Astrocyte (in vitro differentiated cells and primary cell): ENCODE results near the gene DOCK10. TPM values are rescaled to one million over a fixed set of nuclear protein-coding genes. Genes with fewer than 3 reads are reported as not detected.

ENCODE experiments used
- DNase-seq: peaks from one replicate; pipeline ENCODE4 v3.0.0-alpha.2; 2010; ENCODE audit warnings: low read depth
- FAIRE-seq: peaks from 2 replicates; lab custom pipeline; 2011; peaks lifted over from hg19 to GRCh38; lab: Jason Lieb, UNC
- H2AFZ ChIP-seq: 2 replicates; pipeline ENCODE4 v1.6.0; 2012; ENCODE audit warnings: low read depth, low read length, inconsistent platforms
- H3K27ac ChIP-seq: 2 replicates; pipeline ENCODE4 v1.5.1; 2011; ENCODE audit warnings: low read depth, low read length, inconsistent platforms
- H3K27me3 ChIP-seq: 2 replicates; pipeline ENCODE4 v1.6.0; 2011; ENCODE audit warnings: low read length, inconsistent platforms; ENCODE audit not compliant: insufficient read depth
- H3K36me3 ChIP-seq: 2 replicates; pipeline ENCODE4 v1.5.1; 2011; ENCODE audit warnings: low read length, inconsistent platforms; ENCODE audit not compliant: insufficient read depth
- H3K4me1 ChIP-seq: 2 replicates; pipeline ENCODE4 v1.5.1; 2011; ENCODE audit warnings: low read length, inconsistent platforms; ENCODE audit not compliant: insufficient read depth
- H3K4me2 ChIP-seq: 2 replicates; pipeline ENCODE4 v1.6.0; 2012; ENCODE audit warnings: low read length, inconsistent platforms
- H3K4me3 ChIP-seq: 2 replicates; pipeline ENCODE4 v1.5.1; 2011; ENCODE audit warnings: low read depth, mild to moderate bottlenecking, low read length, inconsistent platforms; ENCODE audit not compliant: insufficient read depth
- H3K79me2 ChIP-seq: 2 replicates; pipeline ENCODE4 v1.6.0; 2012; ENCODE audit warnings: mild to moderate bottlenecking, low read length, inconsistent platforms; ENCODE audit not compliant: insufficient read depth
- H3K9ac ChIP-seq: 2 replicates; pipeline ENCODE4 v1.6.0; 2012; ENCODE audit warnings: mild to moderate bottlenecking, low read length, inconsistent platforms
- H3K9me3 ChIP-seq: 2 replicates; pipeline ENCODE4 v1.5.1; 2012; ENCODE audit warnings: low read depth, mild to moderate bottlenecking, low read length, inconsistent platforms; ENCODE audit not compliant: insufficient read depth
- H4K20me1 ChIP-seq: 2 replicates; pipeline ENCODE4 v1.6.0; 2012; ENCODE audit warnings: low read length, inconsistent platforms; ENCODE audit not compliant: insufficient read depth
- H3K27ac Mint-ChIP-seq: one replicate; pipeline ENCODE4 v1.8.0; 2021; ENCODE audit warnings: mild to moderate bottlenecking, mixed read lengths; ENCODE audit not compliant: unreplicated experiment
- H3K27me3 Mint-ChIP-seq: one replicate; pipeline ENCODE4 v1.8.0; 2021; ENCODE audit warnings: low read depth, mixed read lengths; ENCODE audit not compliant: unreplicated experiment
- H3K36me3 Mint-ChIP-seq: one replicate; pipeline ENCODE4 v1.8.0; 2021; ENCODE audit warnings: low read depth, mixed read lengths; ENCODE audit not compliant: unreplicated experiment
- H3K4me1 Mint-ChIP-seq: one replicate; pipeline ENCODE4 v1.8.0; 2021; ENCODE audit warnings: low read depth, mixed read lengths; ENCODE audit not compliant: unreplicated experiment
- H3K4me3 Mint-ChIP-seq: one replicate; pipeline ENCODE4 v1.8.0; 2021; ENCODE audit warnings: mild to moderate bottlenecking, moderate library complexity, mixed read lengths; ENCODE audit not compliant: unreplicated experiment
- H3K9me3 Mint-ChIP-seq: one replicate; pipeline ENCODE4 v1.8.0; 2021; ENCODE audit warnings: mild to moderate bottlenecking, mixed read lengths; ENCODE audit not compliant: unreplicated experiment
- CTCF ChIP-seq: IDR thresholded peaks from 2 replicates; pipeline ENCODE4 v1.5.1; 2011; ENCODE audit warnings: low read depth, mild to moderate bottlenecking, inconsistent platforms, low read length, moderate library complexity; ENCODE audit not compliant: insufficient read depth
- EZH2 ChIP-seq: IDR thresholded peaks from 2 replicates; pipeline ENCODE4 v1.6.1; 2012; ENCODE audit warnings: mild to moderate bottlenecking, low read length, inconsistent platforms; ENCODE audit not compliant: insufficient read depth
- total RNA-seq: library from RNA; stranded (reverse); gene quantifications from 2 replicates; pipeline ENCODE4 v1.2.1, GENCODE V29; 2021

DOCK10 gene
- total RNA-seq, 1 donor from 2014 or later = 7.7 TPM

GRCh38 chr2:224847961-224848850, 194.1 kb downstream of the DOCK10 start:
- DNase-seq (peak; percentile 88), FAIRE-seq (peak; percentile 60)
- no peak overlapping the region for H3K9ac ChIP-seq
- H3K4me1 ChIP-seq = peaks cover 12% of the 10 kb centered on the region
- TF ChIP-seq CTCF (no peak), EZH2 (no peak)
- H2AFZ ChIP-seq = no peak overlapping the region
- H3K79me2 ChIP-seq = no peaks in the 10 kb centered on the region
- Mint-ChIP-seq H3K27me3 (no peaks in the 10 kb centered on the region), H3K4me3 (no peak overlapping the region), H3K27ac (peak overlapping the region; percentile 34), H3K36me3 (peaks cover 4% of the 10 kb centered on the region), H3K9me3 (peaks cover 1% of the 10 kb centered on the region), H3K4me1 (peaks cover 4% of the 10 kb centered on the region)
- H3K27ac ChIP-seq = peak overlapping the region; percentile 22
- no peaks in the 10 kb centered on the region for H3K9me3 ChIP-seq
- no peaks in the 10 kb centered on the region for H4K20me1 ChIP-seq
- no peak overlapping the region for H3K4me3 ChIP-seq
- peaks cover 13% of the 10 kb centered on the region for H3K36me3 ChIP-seq
- no peak overlapping the region for H3K4me2 ChIP-seq
- no peaks in the 10 kb centered on the region for H3K27me3 ChIP-seq

- Histone ChIP-seq H3K9ac (no peak overlapping the region), H3K4me2 (no peak overlapping the region), H3K79me2 (no peaks in the 10 kb centered on the region), H2AFZ (no peak overlapping the region), H3K4me3 (no peak overlapping the region), H3K36me3 (peaks cover 13% of the 10 kb centered on the region), H3K27me3 (no peaks in the 10 kb centered on the region), H3K9me3 (no peaks in the 10 kb centered on the region), H3K27ac (no peak overlapping the region), H4K20me1 (no peaks in the 10 kb centered on the region), H3K4me1 (peaks cover 12% of the 10 kb centered on the region)
- DNase-seq (no peak), FAIRE-seq (no peak)
- peaks cover 3% of the 10 kb centered on the region for H3K9me3 Mint-ChIP-seq
- H3K36me3 Mint-ChIP-seq = peaks cover 4% of the 10 kb centered on the region
- H3K27ac Mint-ChIP-seq = no peak overlapping the region
- H3K4me3 Mint-ChIP-seq = no peak overlapping the region
- TF ChIP-seq CTCF = no peak
- H3K27me3 Mint-ChIP-seq = no peaks in the 10 kb centered on the region
- H3K4me1 Mint-ChIP-seq = peaks cover 13% of the 10 kb centered on the region
Observed at GRCh38 chr2:224847381-224847780, 194.9 kb downstream of the DOCK10 start.

- TF ChIP-seq EZH2 = no peak
- TF ChIP-seq CTCF = no peak
- no peak overlapping the region for H3K27ac Mint-ChIP-seq
- no peak overlapping the region for H3K27ac ChIP-seq
- no peaks in the 10 kb centered on the region for H3K9me3 ChIP-seq
- peaks cover 16% of the 10 kb centered on the region for H3K36me3 ChIP-seq
- DNase-seq (no peak), FAIRE-seq (no peak)
- no peak overlapping the region for H3K4me2 ChIP-seq
- no peaks in the 10 kb centered on the region for H4K20me1 ChIP-seq
- H3K4me3 ChIP-seq = no peak overlapping the region
- H2AFZ ChIP-seq = no peak overlapping the region
- no peaks in the 10 kb centered on the region for H3K27me3 ChIP-seq
- H3K9ac ChIP-seq = no peak overlapping the region
- H3K4me1 ChIP-seq = peaks cover 12% of the 10 kb centered on the region
- no peaks in the 10 kb centered on the region for H3K79me2 ChIP-seq
- peaks cover 18% of the 10 kb centered on the region for H3K4me1 Mint-ChIP-seq
- H3K4me3 Mint-ChIP-seq = no peak overlapping the region
- no peaks in the 10 kb centered on the region for H3K27me3 Mint-ChIP-seq
- H3K36me3 Mint-ChIP-seq = peaks cover 4% of the 10 kb centered on the region
- peaks cover 3% of the 10 kb centered on the region for H3K9me3 Mint-ChIP-seq
Observed at GRCh38 chr2:224846686-224847085, 195.6 kb downstream of the DOCK10 start.
